ENCODE results near the gene MDM2.

DNA sequence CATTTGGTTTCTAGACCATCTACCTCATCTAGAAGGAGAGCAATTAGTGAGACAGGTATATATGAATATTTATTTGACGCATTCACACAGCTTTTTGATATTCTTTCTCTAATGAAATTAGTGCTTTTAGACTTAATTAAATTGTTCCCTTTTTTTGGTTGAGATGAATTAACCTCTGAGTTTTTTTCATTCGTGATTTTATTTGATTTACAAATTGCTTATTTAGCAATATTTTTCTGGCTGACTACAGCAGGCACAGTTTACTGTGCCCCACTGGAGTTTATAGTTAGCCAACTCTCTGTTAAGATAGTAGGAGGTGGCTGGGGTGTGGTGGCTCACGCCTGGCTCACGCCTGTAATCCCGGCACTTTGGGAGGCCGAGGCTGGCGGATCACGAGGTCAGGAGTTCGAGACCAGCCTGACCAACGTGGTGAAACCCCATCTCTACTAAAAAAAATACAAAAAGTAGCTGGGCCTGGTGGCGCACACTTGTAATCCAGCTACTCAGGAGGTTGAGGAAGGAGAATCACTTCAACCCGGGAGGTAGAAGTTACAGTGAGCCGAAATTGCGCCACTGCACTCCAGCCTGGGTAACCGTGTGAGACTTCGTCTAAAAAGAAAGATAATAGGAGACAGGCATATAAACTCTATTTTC lies 16.7 kb downstream of the MDM2 start:
- TF ChIP-seq POLR2AphosphoS5 (IDR thresholded peaks at IDR 0.05): peak in 1 of 3 donors; percentile 19
- TF ChIP-seq, protein P1, sequence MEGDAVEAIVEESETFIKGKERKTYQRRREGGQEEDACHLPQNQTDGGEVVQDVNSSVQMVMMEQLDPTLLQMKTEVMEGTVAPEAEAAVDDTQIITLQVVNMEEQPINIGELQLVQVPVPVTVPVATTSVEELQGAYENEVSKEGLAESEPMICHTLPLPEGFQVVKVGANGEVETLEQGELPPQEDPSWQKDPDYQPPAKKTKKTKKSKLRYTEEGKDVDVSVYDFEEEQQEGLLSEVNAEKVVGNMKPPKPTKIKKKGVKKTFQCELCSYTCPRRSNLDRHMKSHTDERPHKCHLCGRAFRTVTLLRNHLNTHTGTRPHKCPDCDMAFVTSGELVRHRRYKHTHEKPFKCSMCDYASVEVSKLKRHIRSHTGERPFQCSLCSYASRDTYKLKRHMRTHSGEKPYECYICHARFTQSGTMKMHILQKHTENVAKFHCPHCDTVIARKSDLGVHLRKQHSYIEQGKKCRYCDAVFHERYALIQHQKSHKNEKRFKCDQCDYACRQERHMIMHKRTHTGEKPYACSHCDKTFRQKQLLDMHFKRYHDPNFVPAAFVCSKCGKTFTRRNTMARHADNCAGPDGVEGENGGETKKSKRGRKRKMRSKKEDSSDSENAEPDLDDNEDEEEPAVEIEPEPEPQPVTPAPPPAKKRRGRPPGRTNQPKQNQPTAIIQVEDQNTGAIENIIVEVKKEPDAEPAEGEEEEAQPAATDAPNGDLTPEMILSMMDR (IDR thresholded peaks at IDR 0.05 in 8 of 11, conservative IDR thresholded peaks at IDR 0.05 in 3 of 11): no peak
- no peak for TF ChIP-seq POLR2A (IDR thresholded peaks at IDR 0.05)

Data from spleen (tissue), 7 donors.